Measurements from ENCODE around the gene CTTNBP2. TPM values are rescaled to one million over a fixed set of nuclear protein-coding genes. Genes with fewer than 3 reads are reported as not detected.

Gene CTTNBP2
- total and polyA plus RNA-seq, 2 donors (not counting 1 experiment from before 2014, with no cell fraction given), result 0.04 to 0.27 TPM

GRCh38 chr7:117876761-117877160 lies 3.5 kb upstream of the CTTNBP2 start:
- Histone ChIP-seq H3K9me3 (ENCODE audit: control extremely low read depth in 1 of 3, control insufficient read depth in 2 of 3, insufficient read depth in 1 of 3, low read length in 2 of 3) (peaks cover 0 to 4% (median 0%) of the 10 kb centered on the region in 3 donors), H3K36me3 (replicated peaks in 1 of 2; ENCODE audit: control extremely low read depth in 1 of 2, control insufficient read depth in 1 of 2, extremely low read depth in 1 of 2, insufficient read depth in 2 of 2, low read length in 1 of 2) (no peaks in the 10 kb centered on the region), H2AFZ (ENCODE audit: insufficient read depth, low read depth, low read length, poor library complexity, severe bottlenecking) (no peak overlapping the region), H3K4me1 (ENCODE audit: control insufficient read depth in 2 of 2, insufficient read depth in 2 of 2, low read length in 2 of 2) (peaks cover 5 to 7% of the 10 kb centered on the region in 2 donors), H3K9ac (ENCODE audit: low read length) (no peak overlapping the region), H3K27ac (ENCODE audit: low read length in 2 of 2) (no peak overlapping the region), H3K4me3 (ENCODE audit: control extremely low read depth in 1 of 5, extremely low read depth in 1 of 5, insufficient read depth in 1 of 5, low read depth in 2 of 5, low read length in 4 of 5) (no peak overlapping the region), H4K20me1 (ENCODE audit: control insufficient read depth, insufficient read depth, low read length, poor library complexity, severe bottlenecking) (no peaks in the 10 kb centered on the region), H3K79me2 (ENCODE audit: control insufficient read depth, insufficient read depth, low read length) (no peaks in the 10 kb centered on the region), H3K27me3 (replicated peaks in 1 of 4; ENCODE audit: control extremely low read depth in 1 of 4, control insufficient read depth in 3 of 4, insufficient read depth in 4 of 4, low read length in 3 of 4) (peaks cover 0 to 26% (median 19%) of the 10 kb centered on the region in 4 experiments), H3K4me2 (replicated peaks; ENCODE audit: low read depth, low read length, poor library complexity, severe bottlenecking) (no peak overlapping the region)
- intact Hi-C loops (cut with micrococcal nuclease), result no loop called here
- ChIA-PET POLR2A (no interaction called here), CTCF (no interaction called here)
- H3K4me3 Mint-ChIP-seq, result no peak overlapping the region
- WGBS (ENCODE audit: insufficient coverage), result no CpG with 5 or more reads among the region's 1 CpG
- H3K4me1 Mint-ChIP-seq, result peaks cover 17% of the 10 kb centered on the region
- DNase-seq (no peak), ATAC-seq (ENCODE audit: low read depth) (no peak)
- H3K9me3 Mint-ChIP-seq (ENCODE audit: insufficient read depth), result no peaks in the 10 kb centered on the region
- no peak overlapping the region for H3K27ac Mint-ChIP-seq
- H3K27me3 Mint-ChIP-seq, result peaks cover 48% of the 10 kb centered on the region
- TF ChIP-seq CTCF (IDR thresholded peaks at IDR 0.05) (no peak), EZH2 (IDR thresholded peaks at IDR 0.05; ENCODE audit: borderline replicate concordance, insufficient read depth, low read depth, low read length, poor library complexity, severe bottlenecking) (no peak)

GRCh38 chr7:117875566-117875965 lies 2.3 kb upstream of the CTTNBP2 start:
- peaks cover 5 to 7% of the 10 kb centered on the region in 2 donors for H3K4me1 ChIP-seq (ENCODE audit: control insufficient read depth in 2 of 2, insufficient read depth in 2 of 2, low read length in 2 of 2)
- DNase-seq (no peak), ATAC-seq (ENCODE audit: low read depth) (no peak)
- no peaks in the 10 kb centered on the region for H3K9me3 Mint-ChIP-seq (ENCODE audit: insufficient read depth)
- H3K9me3 ChIP-seq (ENCODE audit: control extremely low read depth in 1 of 3, control insufficient read depth in 2 of 3, insufficient read depth in 1 of 3, low read length in 2 of 3), result peaks cover 0 to 4% (median 0%) of the 10 kb centered on the region in 3 donors
- H3K79me2 ChIP-seq (ENCODE audit: control insufficient read depth, insufficient read depth, low read length), result no peaks in the 10 kb centered on the region
- no peaks in the 10 kb centered on the region for H4K20me1 ChIP-seq (ENCODE audit: control insufficient read depth, insufficient read depth, low read length, poor library complexity, severe bottlenecking)
- ChIA-PET POLR2A (no interaction called here), CTCF (no interaction called here)
- intact Hi-C loops (cut with micrococcal nuclease), result no loop called here
- no peak overlapping the region for H3K4me3 Mint-ChIP-seq
- no peak for TF ChIP-seq EZH2 (IDR thresholded peaks at IDR 0.05; ENCODE audit: borderline replicate concordance, insufficient read depth, low read depth, low read length, poor library complexity, severe bottlenecking)
- TF ChIP-seq CTCF (IDR thresholded peaks at IDR 0.05), result no peak
- H3K27me3 Mint-ChIP-seq, result peaks cover 52% of the 10 kb centered on the region
- H3K27ac ChIP-seq (ENCODE audit: low read length in 2 of 2), result no peak overlapping the region
- peaks cover 0 to 28% (median 22%) of the 10 kb centered on the region in 4 experiments for H3K27me3 ChIP-seq (replicated peaks in 1 of 4; ENCODE audit: control extremely low read depth in 1 of 4, control insufficient read depth in 3 of 4, insufficient read depth in 4 of 4, low read length in 3 of 4)
- H3K27ac Mint-ChIP-seq, result no peak overlapping the region
- no peak overlapping the region for H3K4me2 ChIP-seq (replicated peaks; ENCODE audit: low read depth, low read length, poor library complexity, severe bottlenecking)
- no peak overlapping the region for H3K9ac ChIP-seq (ENCODE audit: low read length)
- H3K4me3 ChIP-seq (ENCODE audit: control extremely low read depth in 1 of 5, extremely low read depth in 1 of 5, insufficient read depth in 1 of 5, low read depth in 2 of 5, low read length in 4 of 5), result no peak overlapping the region
- H3K4me1 Mint-ChIP-seq, result peaks cover 18% of the 10 kb centered on the region
- no peaks in the 10 kb centered on the region for H3K36me3 ChIP-seq (replicated peaks in 1 of 2; ENCODE audit: control extremely low read depth in 1 of 2, control insufficient read depth in 1 of 2, extremely low read depth in 1 of 2, insufficient read depth in 2 of 2, low read length in 1 of 2)
- no peak overlapping the region for H2AFZ ChIP-seq (ENCODE audit: insufficient read depth, low read depth, low read length, poor library complexity, severe bottlenecking)
